Ectodermal cell (in vitro differentiated cells): ENCODE results near the gene ARMH2.

Experiments
- H3K27ac ChIP-seq: 2 replicates; pipeline ENCODE4 v1.7.0; 2013; ENCODE audit warnings: mild to moderate bottlenecking, low read depth, low read length; ENCODE audit not compliant: insufficient read depth, poor library complexity, severe bottlenecking
- H3K27me3 ChIP-seq: 2 replicates; pipeline ENCODE4 v1.7.0; 2013; ENCODE audit warnings: mild to moderate bottlenecking, low read length; ENCODE audit not compliant: insufficient read depth, control insufficient read depth, poor library complexity, severe bottlenecking
- H3K36me3 ChIP-seq: one replicate; pipeline ENCODE4 v1.7.0; 2013; ENCODE audit warnings: low read length; ENCODE audit not compliant: control insufficient read depth, insufficient read depth
- H3K4me1 ChIP-seq: one replicate; pipeline ENCODE4 v1.7.0; 2013; ENCODE audit warnings: low read length; ENCODE audit not compliant: control insufficient read depth, insufficient read depth
- H3K4me3 ChIP-seq: 2 replicates; pipeline ENCODE4 v1.7.0; 2013; ENCODE audit warnings: low read depth, low read length, control low read depth; ENCODE audit not compliant: insufficient read depth
- H3K9me3 ChIP-seq: 2 replicates; pipeline ENCODE4 v1.7.0; 2013; ENCODE audit warnings: mild to moderate bottlenecking, low read length, moderate library complexity; ENCODE audit not compliant: control insufficient read depth
- WGBS, 2 experiments: methylation state at CpG; one replicate each; pipeline ENCODE4 v1.1.7; 2013; ENCODE audit warnings: missing lambda C conversion rate in 2 of 2; 5-methylcytosine and 5-hydroxymethylcytosine counted together

The ARMH2 gene

GRCh38 chr6:24821860-24822444 lies 23.2 kb upstream of the ARMH2 start:
- no peaks in the 10 kb centered on the region for H3K9me3 ChIP-seq
- 90 to 97% methylated on average over 3 of the region's 3 CpGs for WGBS, 2 experiments
- H3K27me3 ChIP-seq: no peaks in the 10 kb centered on the region
- no peaks in the 10 kb centered on the region for H3K36me3 ChIP-seq
- H3K27ac ChIP-seq: no peak overlapping the region
- no peak overlapping the region for H3K4me3 ChIP-seq
- no peaks in the 10 kb centered on the region for H3K4me1 ChIP-seq

GRCh38 chr6:24818346-24818745 lies 19.6 kb upstream of the ARMH2 start:
- Histone ChIP-seq H3K36me3 (no peaks in the 10 kb centered on the region), H3K27ac (no peak overlapping the region), H3K4me3 (no peak overlapping the region), H3K9me3 (no peaks in the 10 kb centered on the region), H3K27me3 (no peaks in the 10 kb centered on the region), H3K4me1 (no peaks in the 10 kb centered on the region)
- WGBS, 2 experiments: 97 to 100% methylated on average over 1 to 2 of the region's 2 CpGs

- no peak overlapping the region for H3K27ac ChIP-seq
- H3K4me3 ChIP-seq: no peak overlapping the region
- WGBS, 2 experiments: 90 to 92% methylated on average over 3 of the region's 3 CpGs
- no peaks in the 10 kb centered on the region for H3K9me3 ChIP-seq
- H3K36me3 ChIP-seq: no peaks in the 10 kb centered on the region
- no peaks in the 10 kb centered on the region for H3K4me1 ChIP-seq
- no peaks in the 10 kb centered on the region for H3K27me3 ChIP-seq
Observed at GRCh38 chr6:24809728-24810127, 11.0 kb upstream of the ARMH2 start.

- Histone ChIP-seq H3K27me3 (no peaks in the 10 kb centered on the region), H3K36me3 (no peaks in the 10 kb centered on the region), H3K4me1 (no peaks in the 10 kb centered on the region), H3K4me3 (no peak overlapping the region), H3K27ac (no peak overlapping the region), H3K9me3 (no peaks in the 10 kb centered on the region)
- 81 to 94% methylated on average over 3 of the region's 3 CpGs for WGBS, 2 experiments
Observed at GRCh38 chr6:24807584-24807983, 8.9 kb upstream of the ARMH2 start.

- Histone ChIP-seq H3K4me3 (no peak overlapping the region), H3K4me1 (peaks cover 10% of the 10 kb centered on the region), H3K36me3 (no peaks in the 10 kb centered on the region), H3K27ac (no peak overlapping the region), H3K27me3 (no peaks in the 10 kb centered on the region), H3K9me3 (no peaks in the 10 kb centered on the region)
- WGBS, 2 experiments: 86 to 88% methylated on average over 8 of the region's 8 CpGs
Observed at GRCh38 chr6:24802271-24803059, 3.7 kb upstream of the ARMH2 start.

DNA sequence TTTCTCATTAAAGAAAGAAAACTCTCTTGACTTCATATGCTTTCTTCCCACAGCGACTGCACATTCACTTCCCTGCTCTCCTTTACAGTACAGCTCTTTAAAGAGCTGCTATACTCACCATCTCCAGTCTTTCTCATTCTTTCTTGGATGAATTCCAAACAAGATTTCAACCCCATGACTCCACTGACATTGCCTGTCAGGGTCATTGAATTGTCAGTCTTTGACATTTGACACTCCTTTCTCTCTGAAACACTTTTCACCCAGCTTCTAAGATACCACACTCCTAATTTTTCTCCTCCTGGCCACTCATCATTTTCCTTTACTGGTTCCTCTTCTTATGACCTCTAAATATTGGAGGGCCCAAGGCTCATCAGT lies 811 bp upstream of the ARMH2 start:
- no peaks in the 10 kb centered on the region for H3K9me3 ChIP-seq
- no peak overlapping the region for H3K27ac ChIP-seq
- peaks cover 10% of the 10 kb centered on the region for H3K4me1 ChIP-seq
- H3K4me3 ChIP-seq: no peak overlapping the region
- H3K36me3 ChIP-seq: no peaks in the 10 kb centered on the region
- WGBS, 2 experiments: 67 to 79% methylated on average over 1 of the region's 1 CpG
- H3K27me3 ChIP-seq: no peaks in the 10 kb centered on the region

GRCh38 chr6:24797596-24798216 lies 1.0 kb downstream of the ARMH2 start:
- no peaks in the 10 kb centered on the region for H3K36me3 ChIP-seq
- 93 to 96% methylated on average over 6 of the region's 6 CpGs for WGBS, 2 experiments
- H3K9me3 ChIP-seq: no peaks in the 10 kb centered on the region
- peaks cover 10% of the 10 kb centered on the region for H3K4me1 ChIP-seq
- H3K4me3 ChIP-seq: no peak overlapping the region
- H3K27me3 ChIP-seq: no peaks in the 10 kb centered on the region
- no peak overlapping the region for H3K27ac ChIP-seq

GRCh38 chr6:24796616-24797290 lies 2.0 kb downstream of the ARMH2 start:
- Histone ChIP-seq H3K4me1 (peaks cover 10% of the 10 kb centered on the region), H3K9me3 (no peaks in the 10 kb centered on the region), H3K4me3 (no peak overlapping the region), H3K27ac (no peak overlapping the region), H3K27me3 (no peaks in the 10 kb centered on the region), H3K36me3 (no peaks in the 10 kb centered on the region)
- WGBS, 2 experiments: 94 to 98% methylated on average over 5 to 6 of the region's 6 CpGs

DNA sequence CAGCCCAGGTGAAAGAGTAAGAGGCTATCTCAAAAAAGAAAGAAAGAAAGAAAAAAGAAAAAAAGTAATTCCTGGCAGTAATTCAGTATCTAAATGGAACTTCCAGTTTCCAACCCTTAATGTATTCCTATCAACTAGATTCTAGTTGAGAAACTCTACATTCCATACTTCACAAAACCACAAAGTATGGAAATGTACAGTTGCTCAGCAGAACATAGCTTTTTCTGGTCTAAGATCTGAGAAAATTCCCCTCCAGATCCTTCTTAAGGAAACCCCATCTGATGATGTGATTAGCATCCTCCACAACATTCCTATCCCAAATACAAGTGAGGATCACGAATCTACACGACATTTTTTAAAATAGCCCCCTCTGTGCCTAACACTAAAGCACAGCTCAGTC lies 3.6 kb downstream of the ARMH2 start:
- Histone ChIP-seq H3K27ac (no peak overlapping the region), H3K36me3 (no peaks in the 10 kb centered on the region), H3K27me3 (no peaks in the 10 kb centered on the region), H3K4me3 (no peak overlapping the region), H3K9me3 (no peaks in the 10 kb centered on the region), H3K4me1 (peaks cover 10% of the 10 kb centered on the region)
- 90 to 100% methylated on average over 2 of the region's 2 CpGs for WGBS, 2 experiments

GRCh38 chr6:24788031-24788665 lies 10.6 kb downstream of the ARMH2 start:
- no peaks in the 10 kb centered on the region for H3K27me3 ChIP-seq
- no peaks in the 10 kb centered on the region for H3K4me1 ChIP-seq
- no peaks in the 10 kb centered on the region for H3K9me3 ChIP-seq
- 98 to 100% methylated on average over 4 of the region's 4 CpGs for WGBS, 2 experiments
- H3K27ac ChIP-seq: no peak overlapping the region
- H3K36me3 ChIP-seq: peaks cover 16% of the 10 kb centered on the region
- no peak overlapping the region for H3K4me3 ChIP-seq
